Measurements from ENCODE around the gene SLC38A3. TPM values are rescaled to one million over a fixed set of nuclear protein-coding genes. Genes with fewer than 3 reads are reported as not detected.

Gene SLC38A3
- total and polyA plus RNA-seq, 7 donors, result 0.12 to 12.7 (median 3.3) TPM

- Histone ChIP-seq H3K4me3 (no peak overlapping the region), H3K9me3 (no peaks in the 10 kb centered on the region), H3K4me1 (peaks cover 35% of the 10 kb centered on the region), H3K36me3 (ENCODE audit: insufficient read depth in 1 of 2, low read depth in 1 of 2) (peaks cover 0 to 30% of the 10 kb centered on the region in 2 donors), H3K27ac (no peak overlapping the region), H3K27me3 (ENCODE audit: insufficient read depth in 3 of 3, low read length in 2 of 3) (no peaks in the 10 kb centered on the region)
- TF ChIP-seq, protein P1, sequence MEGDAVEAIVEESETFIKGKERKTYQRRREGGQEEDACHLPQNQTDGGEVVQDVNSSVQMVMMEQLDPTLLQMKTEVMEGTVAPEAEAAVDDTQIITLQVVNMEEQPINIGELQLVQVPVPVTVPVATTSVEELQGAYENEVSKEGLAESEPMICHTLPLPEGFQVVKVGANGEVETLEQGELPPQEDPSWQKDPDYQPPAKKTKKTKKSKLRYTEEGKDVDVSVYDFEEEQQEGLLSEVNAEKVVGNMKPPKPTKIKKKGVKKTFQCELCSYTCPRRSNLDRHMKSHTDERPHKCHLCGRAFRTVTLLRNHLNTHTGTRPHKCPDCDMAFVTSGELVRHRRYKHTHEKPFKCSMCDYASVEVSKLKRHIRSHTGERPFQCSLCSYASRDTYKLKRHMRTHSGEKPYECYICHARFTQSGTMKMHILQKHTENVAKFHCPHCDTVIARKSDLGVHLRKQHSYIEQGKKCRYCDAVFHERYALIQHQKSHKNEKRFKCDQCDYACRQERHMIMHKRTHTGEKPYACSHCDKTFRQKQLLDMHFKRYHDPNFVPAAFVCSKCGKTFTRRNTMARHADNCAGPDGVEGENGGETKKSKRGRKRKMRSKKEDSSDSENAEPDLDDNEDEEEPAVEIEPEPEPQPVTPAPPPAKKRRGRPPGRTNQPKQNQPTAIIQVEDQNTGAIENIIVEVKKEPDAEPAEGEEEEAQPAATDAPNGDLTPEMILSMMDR (IDR thresholded peaks at IDR 0.05), result no peak
- no peak for DNase-seq
- WGBS, 3 donors, result 91 to 96% (median 94%) methylated on average over 7 of the region's 7 CpGs
- ATAC-seq, result no peak
- intact Hi-C loops (cut with DNase I), result no loop called here
These were observed 30.6 kb upstream of the SLC38A3 start for GRCh38 chr3:50174517-50174895.

DNA sequence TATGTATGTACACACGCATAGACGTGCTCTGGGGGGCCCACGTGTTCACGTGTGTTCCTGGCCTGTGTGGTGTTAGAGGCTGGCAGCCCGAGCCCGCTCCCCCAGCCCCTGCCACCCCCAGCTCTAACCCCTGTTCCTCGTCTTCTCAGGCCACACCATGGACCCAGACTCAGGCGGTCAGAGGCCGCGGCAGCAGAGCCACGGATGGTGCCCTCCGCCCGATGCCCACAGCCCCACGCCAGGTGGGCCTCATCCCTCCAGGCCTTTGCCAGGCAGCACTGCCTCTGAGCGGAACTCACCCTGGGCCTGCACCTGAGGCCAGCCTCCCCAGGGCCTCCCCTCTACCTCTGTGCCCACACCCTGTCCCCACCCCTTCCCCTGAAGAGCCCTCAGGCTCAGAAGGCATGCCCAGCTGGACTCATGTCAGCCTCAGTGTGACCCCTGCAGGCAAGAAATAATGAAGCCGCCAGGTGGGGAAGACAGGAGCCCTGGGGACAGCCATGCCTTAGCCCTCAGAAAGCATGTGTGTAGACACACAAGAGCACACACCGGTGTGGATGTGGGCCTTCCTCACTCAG, 30.0 kb upstream of the SLC38A3 start:
- TF ChIP-seq, protein P1 (IDR thresholded peaks at IDR 0.05), result no peak
- 92 to 94% (median 92%) methylated on average over 17 of the region's 17 CpGs for WGBS, 3 donors
- intact Hi-C loops (cut with DNase I), result no loop called here
- H3K36me3 ChIP-seq (ENCODE audit: insufficient read depth in 1 of 2, low read depth in 1 of 2), result peaks cover 0 to 30% of the 10 kb centered on the region in 2 donors
- H3K4me3 ChIP-seq, result no peak overlapping the region
- DNase-seq, result no peak
- no peaks in the 10 kb centered on the region for H3K9me3 ChIP-seq
- ATAC-seq, result no peak
- no peak overlapping the region for H3K27ac ChIP-seq
- no peaks in the 10 kb centered on the region for H3K27me3 ChIP-seq (ENCODE audit: insufficient read depth in 3 of 3, low read length in 2 of 3)
- H3K4me1 ChIP-seq, result peaks cover 30% of the 10 kb centered on the region

DNA sequence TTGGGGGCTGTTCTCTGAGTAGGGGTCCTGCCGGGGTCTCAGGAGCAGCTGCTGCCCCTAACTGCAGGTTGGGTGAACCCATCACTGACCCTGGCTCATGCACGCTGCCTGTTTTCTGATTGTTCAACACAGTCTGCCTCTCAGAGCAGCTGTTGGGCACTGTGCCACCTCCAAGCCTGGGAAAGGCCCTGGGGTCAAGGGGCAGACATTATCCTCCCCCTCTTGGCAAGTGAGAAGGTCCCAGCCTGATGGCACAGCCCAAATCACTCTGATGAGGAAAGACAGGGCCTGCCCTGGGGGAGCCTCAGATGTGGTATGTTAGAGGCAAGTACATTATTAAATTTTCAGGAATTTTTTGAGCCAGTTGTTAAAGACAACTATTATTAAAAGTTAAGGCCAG, 27.7 kb upstream of the SLC38A3 start:
- H3K27me3 ChIP-seq (ENCODE audit: insufficient read depth in 3 of 3, low read length in 2 of 3), result no peaks in the 10 kb centered on the region
- H3K9me3 ChIP-seq, result no peaks in the 10 kb centered on the region
- 42 to 46% (median 45%) methylated on average over 2 of the region's 2 CpGs for WGBS, 3 donors
- H3K27ac ChIP-seq, result no peak overlapping the region
- peaks cover 8% of the 10 kb centered on the region for H3K4me1 ChIP-seq
- intact Hi-C loops (cut with DNase I), result no loop called here
- ATAC-seq (no peak), DNase-seq (peak in 1 of 2 donors; percentile 62)
- peaks cover 0 to 44% of the 10 kb centered on the region in 2 donors for H3K36me3 ChIP-seq (ENCODE audit: insufficient read depth in 1 of 2, low read depth in 1 of 2)
- TF ChIP-seq, protein P1 (IDR thresholded peaks at IDR 0.05), result no peak
- no peak overlapping the region for H3K4me3 ChIP-seq

DNA sequence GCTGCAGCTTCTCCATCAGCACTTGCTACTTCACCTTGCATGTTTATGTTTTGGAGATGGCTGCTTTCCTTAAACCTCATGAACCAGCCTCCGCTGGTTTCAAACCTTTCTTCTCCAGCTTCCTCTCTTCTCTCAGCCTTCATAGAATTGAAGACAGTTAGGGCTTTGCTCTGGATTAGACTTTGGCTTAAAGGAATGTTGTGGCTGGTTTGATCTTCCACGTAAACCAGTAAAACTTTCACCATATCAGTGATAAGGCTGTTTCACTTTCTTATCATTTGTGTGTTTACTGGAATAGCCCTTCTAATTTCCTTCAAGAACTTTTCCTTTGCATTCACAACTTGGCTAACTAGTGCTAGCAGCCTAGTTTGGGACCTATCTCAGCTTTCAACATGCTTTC, 25.4 kb upstream of the SLC38A3 start:
- Histone ChIP-seq H3K27me3 (ENCODE audit: insufficient read depth in 3 of 3, low read length in 2 of 3) (no peaks in the 10 kb centered on the region), H3K9me3 (no peaks in the 10 kb centered on the region), H3K4me1 (no peaks in the 10 kb centered on the region), H3K4me3 (no peak overlapping the region), H3K27ac (no peak overlapping the region), H3K36me3 (ENCODE audit: insufficient read depth in 1 of 2, low read depth in 1 of 2) (peaks cover 0 to 50% of the 10 kb centered on the region in 2 donors)
- DNase-seq, result no peak
- ATAC-seq, result no peak
- WGBS, 3 donors, result 44 to 49% (median 47%) methylated on average over 2 of the region's 2 CpGs
- TF ChIP-seq, protein P1 (IDR thresholded peaks at IDR 0.05), result no peak
- intact Hi-C loops (cut with DNase I), result no loop called here

DNA sequence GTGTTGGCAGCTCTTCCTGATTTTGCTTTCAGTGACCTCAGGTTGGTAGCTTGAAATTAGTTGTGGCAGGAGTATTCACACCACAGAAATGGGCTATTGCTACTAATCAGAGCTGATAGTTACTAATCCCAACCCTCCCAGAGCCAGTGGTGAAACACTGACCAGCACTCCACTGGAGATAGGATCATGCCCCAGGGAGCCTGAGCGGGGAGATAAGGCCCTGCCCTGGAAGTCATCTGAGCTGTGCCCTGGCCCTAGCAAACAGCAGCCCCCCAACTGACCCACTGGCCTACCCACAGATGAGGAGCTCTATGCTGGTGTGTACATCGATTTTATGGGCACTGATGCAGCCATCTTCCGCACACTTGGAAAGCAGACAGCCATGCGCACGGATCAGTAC, 23.1 kb upstream of the SLC38A3 start:
- TF ChIP-seq, protein P1 (IDR thresholded peaks at IDR 0.05), result no peak
- no peaks in the 10 kb centered on the region for H3K9me3 ChIP-seq
- H3K27me3 ChIP-seq (ENCODE audit: insufficient read depth in 3 of 3, low read length in 2 of 3), result no peaks in the 10 kb centered on the region
- intact Hi-C loops (cut with DNase I), result no loop called here
- no peaks in the 10 kb centered on the region for H3K4me1 ChIP-seq
- DNase-seq (no peak), ATAC-seq (no peak)
- no peak overlapping the region for H3K4me3 ChIP-seq
- WGBS, 3 donors, result 93 to 96% (median 93%) methylated on average over 5 of the region's 5 CpGs
- peaks cover 0 to 51% of the 10 kb centered on the region in 2 donors for H3K36me3 ChIP-seq (ENCODE audit: insufficient read depth in 1 of 2, low read depth in 1 of 2)
- H3K27ac ChIP-seq, result no peak overlapping the region

All from psoas muscle (tissue), 8 donors.